EH (cell line): Measurements from ENCODE around the gene TRAF3IP1.

Source experiments
- DNase-seq: peaks from one replicate; pipeline ENCODE4 v3.0.0-alpha.2; 2015; ENCODE audit warnings: low read depth

Gene TRAF3IP1

GRCh38 chr2:238287737-238288649, 32.3 kb upstream of the TRAF3IP1 start, which contains the start of gene PER2:
Gene PER2 (minus strand): TSS chr2:238288610. CDS start chr2:238277936, 10,674 bp downstream.
- peak; percentile 85 for DNase-seq

- DNase-seq: peak; percentile 99
Observed at GRCh38 chr2:238288650-238289573, 31.4 kb upstream of the TRAF3IP1 start.

- DNase-seq: no peak
Observed at GRCh38 chr2:238289574-238289973, 30.7 kb upstream of the TRAF3IP1 start.

GRCh38 chr2:238290091-238290509, 30.2 kb upstream of the TRAF3IP1 start:
- DNase-seq: no peak

DNA sequence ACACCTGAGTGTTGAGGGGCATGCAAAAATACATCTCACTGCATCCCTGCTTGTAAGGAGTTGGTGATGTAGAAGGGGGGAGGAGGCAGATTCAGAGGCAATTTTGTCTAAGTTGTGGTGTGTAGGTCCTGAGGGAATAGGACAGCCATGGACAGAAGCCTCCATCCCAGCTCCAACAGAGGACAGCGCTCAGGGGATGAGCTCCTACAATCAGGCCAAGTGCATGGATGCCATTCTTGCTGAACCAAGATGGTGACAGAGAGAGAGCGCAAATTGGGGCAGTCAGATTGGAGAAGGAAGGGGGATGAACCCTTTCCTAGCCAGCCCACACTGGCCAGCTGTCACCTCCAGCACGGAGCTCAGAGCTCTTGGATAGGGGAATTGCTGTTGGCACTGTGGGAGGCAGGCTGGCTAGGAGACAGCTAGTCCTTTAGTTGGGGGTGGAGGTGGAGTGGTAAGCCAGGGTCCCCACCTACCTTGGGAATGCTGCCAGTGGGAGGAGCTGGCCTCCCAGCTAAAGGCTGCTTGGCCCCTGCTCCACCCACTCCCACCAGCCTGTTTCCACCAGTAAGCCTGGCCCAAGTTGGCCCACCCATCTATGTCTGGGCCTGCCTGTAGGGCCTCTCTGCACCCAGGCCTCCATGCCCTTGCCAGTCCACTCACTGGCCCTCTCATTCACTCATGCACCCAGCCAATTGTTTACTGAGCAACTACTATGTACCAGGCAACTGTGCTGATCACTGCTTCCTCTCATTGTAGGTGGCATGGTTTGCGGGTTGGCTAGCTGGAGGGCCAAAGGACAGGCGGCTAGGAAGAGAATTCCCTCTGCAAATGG, 29.4 kb upstream of the TRAF3IP1 start:
- DNase-seq: no peak

DNA sequence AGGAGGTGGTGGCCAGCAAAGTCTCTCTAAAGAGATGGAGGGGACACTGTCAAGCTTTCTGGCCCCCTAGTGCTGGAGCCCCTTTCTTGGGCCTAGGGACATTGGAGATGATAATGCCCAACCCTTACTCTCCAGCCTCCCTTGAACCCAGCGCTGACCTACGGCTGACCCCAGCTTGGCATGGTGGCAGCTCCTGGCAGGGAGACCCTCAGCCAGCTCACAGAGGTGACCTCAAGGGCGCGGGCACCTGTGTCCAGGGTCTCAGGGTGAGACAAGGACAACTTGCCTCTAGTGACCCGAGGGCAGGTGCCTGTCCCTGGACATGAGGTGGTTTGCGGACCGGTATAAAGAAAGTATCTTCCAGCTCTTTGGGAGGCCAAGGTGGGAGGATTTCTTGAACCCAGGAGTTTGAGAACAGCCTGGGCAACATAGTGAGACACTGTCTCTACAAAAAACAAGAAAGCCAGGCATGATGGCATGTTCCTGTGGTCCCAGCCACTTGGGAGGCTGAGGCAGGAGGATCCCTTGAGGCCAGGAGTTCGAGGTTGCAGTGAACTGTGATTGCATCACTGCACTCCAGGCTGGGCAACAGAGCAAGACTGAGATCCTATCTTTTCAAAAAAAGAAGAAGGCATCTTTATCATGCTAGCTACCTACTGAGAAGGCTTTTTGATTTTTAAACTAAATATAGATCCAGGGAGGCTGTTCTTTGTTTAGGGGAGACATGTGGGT, 28.6 kb upstream of the TRAF3IP1 start:
- DNase-seq: no peak

DNA sequence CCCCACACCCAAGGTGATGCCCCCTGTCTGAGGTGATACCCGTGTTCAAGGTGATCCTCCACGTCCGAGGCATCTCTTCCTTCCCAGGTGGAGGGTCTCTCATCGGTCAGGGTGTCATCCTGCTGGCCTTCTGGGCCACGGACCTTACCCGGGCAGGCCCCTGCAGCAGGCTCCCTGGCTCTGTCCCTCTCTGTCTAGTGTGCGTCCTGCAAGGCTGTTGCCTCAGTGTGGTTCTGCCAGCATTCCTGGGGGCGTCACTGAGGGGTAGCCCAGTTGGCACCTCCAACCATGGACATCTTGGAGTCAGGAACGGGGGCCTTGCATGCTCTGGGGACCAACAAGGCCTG, 26.3 kb upstream of the TRAF3IP1 start:
- DNase-seq: no peak

GRCh38 chr2:238294393-238295143, 25.8 kb upstream of the TRAF3IP1 start:
- DNase-seq: no peak

DNA sequence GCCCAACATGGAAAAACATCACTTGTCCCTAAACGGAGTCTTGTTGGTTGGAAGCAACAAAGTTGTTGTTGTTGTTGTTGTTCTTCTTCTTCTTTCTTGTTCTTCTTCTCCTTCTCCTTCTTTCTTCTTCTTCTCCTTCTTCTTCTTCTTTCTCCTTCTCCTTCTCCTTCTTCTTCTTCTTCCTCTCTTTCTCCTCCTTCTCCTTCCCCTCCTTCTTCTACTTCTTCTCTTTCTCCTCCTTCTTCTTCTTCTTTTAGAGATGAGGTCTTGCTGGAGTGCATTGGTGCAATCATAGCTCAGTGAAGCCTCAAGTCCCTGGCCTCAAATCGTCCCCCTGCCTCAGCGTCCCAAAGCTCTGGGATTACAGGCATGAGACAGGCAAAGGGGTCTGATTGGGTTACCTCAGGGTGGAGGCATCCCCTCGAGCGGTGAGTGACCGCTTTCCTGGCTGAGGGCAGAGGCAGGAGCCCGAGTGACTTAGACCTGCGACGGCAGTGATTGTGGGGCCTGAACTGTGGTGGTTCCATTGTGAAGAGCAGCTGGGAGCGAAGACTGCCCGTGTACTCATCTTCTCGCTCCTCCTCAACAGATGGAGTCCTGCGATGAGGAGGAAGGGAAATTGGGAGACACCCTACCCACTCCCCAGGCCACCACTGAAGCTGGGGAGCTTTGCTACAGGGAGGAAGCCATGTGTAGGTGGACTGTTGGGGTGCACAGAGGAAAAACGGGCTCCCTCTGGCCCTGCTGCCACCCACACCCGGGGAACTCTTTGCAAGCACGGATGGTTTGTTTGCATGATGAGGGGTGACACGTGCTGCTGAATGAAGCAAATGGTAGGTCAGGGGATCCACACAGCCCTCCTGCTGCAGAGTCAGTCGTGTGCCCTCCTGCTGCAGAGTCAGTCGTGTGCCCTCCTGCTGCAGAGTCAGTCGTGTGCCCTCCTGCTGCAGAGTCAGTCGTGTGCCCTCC, 24.9 kb upstream of the TRAF3IP1 start:
- no peak for DNase-seq

- no peak for DNase-seq
Observed at GRCh38 chr2:238296638-238297457, 23.5 kb upstream of the TRAF3IP1 start.

GRCh38 chr2:238299803-238300202, 20.5 kb upstream of the TRAF3IP1 start:
- no peak for DNase-seq

GRCh38 chr2:238302087-238302486, 18.2 kb upstream of the TRAF3IP1 start:
- DNase-seq: peak; percentile 18

GRCh38 chr2:238302751-238303150, 17.6 kb upstream of the TRAF3IP1 start:
- DNase-seq: no peak

DNA sequence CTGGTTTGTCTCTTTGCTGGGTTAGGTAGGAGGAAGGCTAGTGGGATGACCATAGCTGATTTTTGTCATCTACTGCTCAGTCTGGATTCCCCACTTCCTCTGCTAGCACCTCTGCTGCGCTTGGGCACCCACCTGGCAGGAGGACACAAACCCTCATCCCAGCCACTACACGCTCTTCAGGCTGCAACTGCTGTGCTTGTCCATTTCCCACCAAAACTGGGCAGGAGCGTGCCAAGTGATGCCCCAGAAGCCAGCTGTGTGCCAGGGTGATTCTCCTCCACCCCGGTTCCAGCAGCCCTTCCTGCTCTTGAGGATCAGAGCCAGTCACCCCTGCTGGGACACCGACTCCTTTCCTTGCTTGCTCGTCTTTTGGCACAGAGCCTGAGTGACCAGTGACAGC, 16.2 kb upstream of the TRAF3IP1 start:
- DNase-seq: no peak

DNA sequence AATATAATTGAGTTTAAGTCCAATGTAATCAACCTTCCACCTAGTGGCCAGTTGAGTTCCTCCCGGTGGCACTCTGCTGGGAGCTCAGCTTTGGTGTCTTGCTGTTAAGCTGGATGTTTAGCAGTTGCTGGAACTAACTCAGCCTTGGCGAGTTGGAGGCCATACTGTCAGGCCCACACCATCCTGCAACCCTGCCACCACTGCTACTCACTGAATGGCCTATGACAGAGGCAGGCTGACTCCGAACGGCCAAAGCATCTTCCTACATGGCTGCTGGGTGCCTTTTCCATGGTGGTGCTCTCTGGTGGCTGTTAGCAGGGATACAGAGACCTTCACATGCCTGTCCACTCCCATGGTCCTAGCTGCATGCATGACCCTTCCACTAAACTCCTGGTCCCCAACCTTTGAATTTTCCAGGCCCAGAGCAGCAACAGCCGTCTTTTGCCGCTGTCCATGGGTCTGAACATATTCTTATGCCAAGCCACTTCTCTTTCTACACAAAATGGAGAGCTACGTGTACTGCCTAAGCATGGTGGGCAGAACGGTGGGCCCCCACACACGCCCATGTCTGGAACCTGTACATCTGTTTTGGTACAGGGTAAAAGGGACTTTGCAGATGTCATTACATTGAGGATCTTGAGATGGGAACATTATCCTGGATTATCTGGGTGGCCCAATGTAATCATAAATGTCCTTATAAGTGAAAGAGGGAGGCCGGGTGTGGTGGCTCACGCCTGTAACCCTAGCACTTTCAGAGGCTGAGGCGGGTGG, 15.0 kb upstream of the TRAF3IP1 start:
- DNase-seq: no peak

GRCh38 chr2:238305965-238306671, 14.2 kb upstream of the TRAF3IP1 start:
- DNase-seq: no peak

DNA sequence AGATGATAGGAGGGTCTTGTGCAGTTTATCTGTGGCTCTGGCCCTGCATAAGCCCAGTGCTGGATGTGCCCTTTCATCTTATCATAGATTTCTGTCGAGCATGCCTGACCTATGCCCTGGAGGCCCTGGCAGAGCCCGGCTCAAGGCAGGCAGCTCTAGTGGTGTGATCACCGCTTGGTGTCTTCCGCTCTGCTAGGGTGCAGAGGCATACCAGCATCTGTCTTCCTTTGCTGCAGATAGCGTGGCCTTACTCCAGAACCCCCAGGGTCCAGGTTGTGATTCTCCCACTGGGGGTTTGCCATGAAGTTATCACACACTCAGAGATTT, 13.7 kb upstream of the TRAF3IP1 start:
- no peak for DNase-seq
